ENCODE results near the gene PDK3.

GRCh38 chrX:24494647-24495075 is 29.6 kb downstream of the PDK3 start:
- no peak for TF ChIP-seq POLR2AphosphoS5 (IDR thresholded peaks at IDR 0.05)
- TF ChIP-seq POLR2A (IDR thresholded peaks at IDR 0.05): no peak
